NCI-H526 (cell line): ENCODE measurements around the gene KRT85.
"Not testable (repeated sequence)": the region's sequence is repeated elsewhere in the genome, so short reads cannot be mapped to it uniquely, and the experiment has no call there.

ENCODE experiments used
- DNase-seq, 2 experiments: peaks; one replicate each; lab custom pipeline; 2025; lab: John Stamatoyannopoulos, UW

Gene KRT85

DNA sequence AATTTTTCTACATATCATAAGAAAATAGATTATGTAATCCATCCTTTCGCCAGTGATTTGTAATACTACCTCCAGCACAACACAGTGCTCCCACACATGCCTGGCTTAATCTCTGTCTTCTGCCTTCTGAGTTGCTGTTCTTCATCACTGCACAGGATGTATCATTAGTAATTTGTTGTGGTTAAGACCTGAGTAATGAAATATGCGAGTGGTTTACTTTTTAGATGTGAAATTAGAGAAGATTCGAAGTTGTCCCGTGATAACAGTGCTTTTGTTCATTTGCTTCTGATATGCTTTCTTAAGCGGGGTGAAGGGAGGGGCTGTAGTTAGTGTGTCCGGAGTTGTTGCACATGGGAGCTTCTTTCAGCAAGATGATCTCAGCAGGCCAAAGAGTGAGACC lies 18.1 kb downstream of the KRT85 start:
- DNase-seq: no peak

DNA sequence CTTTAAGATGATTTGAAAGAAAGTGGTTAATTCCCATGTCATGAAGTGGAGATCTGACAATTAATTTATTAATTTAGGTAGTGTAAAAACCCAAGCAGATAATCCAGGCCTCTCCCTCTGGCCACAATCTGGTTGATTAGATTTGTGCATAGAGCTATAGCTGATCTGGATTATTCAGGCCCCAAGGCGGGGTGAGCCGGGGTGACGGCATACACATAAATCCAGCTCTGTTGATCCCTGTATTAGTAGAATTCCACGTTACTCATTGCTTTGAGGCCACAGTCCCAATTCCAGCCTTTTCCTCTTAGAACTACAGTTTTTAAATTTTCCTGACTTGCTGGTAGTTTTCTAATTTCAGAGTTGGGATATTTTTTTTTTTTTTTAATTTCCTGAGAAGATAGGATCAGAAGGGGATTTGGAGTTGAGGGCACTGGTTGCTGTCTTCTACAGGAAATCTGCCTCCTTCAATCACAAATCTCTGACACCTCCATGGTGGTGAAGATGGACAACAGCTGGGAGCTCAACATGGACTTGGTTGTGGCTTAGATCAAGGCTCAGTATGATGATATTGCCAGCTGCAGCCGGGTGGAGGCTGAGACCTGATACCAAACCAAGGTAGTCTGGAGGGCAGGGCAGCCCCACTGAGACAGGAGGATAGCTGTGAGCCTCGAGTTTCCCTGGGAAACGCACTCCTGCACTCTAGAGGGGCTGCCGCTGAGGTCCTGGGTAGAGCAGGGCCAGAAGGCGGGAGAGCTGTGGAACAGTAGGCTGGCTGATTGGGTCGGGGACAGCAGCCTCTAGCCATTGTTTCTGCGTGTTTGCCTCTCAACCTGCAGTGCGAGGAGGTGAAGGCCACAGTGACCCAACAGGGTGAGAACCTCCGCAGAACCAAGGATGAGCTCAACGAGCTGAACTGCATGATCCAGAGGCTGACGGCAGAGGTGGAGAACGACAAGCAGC lies 19.4 kb downstream of the KRT85 start:
- no peak for DNase-seq

DNA sequence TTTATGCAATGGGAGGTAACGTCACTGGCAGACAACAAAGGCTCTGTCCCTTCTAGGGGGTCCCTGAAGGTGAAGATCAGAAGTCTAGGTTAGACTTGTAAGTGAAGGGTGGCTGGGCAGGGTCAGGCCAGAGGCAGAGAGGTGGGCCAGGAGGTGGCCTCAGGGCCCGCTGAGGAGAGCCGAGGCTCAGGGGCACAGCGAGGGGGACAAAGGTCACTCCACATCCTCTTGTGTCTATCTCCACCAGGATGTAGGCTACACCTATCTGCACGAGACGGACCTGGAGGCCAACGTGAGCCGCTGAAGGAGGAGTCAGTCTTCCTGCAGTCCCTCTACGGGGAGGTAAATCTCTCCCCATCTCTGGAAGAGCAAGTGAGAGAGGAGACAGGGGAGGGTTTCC lies 20.3 kb downstream of the KRT85 start:
- no peak for DNase-seq

DNA sequence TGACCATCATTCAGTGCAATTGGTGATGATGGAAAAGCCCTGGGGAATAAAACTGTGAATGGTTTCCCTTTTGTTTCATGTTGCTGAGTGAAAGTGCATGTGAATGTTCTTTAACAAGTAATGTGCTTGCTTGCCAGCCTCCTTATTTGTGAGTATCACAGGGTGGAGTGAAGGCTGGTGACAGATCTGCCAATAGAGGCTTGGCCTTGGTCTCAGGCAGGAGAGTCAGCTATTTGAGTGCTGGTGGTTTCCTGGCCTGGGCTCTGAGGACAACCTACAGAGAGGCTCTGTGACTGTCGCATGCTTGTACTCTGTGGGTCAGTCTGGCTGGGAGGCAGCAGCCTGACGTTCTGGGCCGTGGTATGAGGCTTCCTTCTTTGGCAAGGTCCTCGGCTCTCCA lies 20.7 kb downstream of the KRT85 start:
- no peak for DNase-seq

DNA sequence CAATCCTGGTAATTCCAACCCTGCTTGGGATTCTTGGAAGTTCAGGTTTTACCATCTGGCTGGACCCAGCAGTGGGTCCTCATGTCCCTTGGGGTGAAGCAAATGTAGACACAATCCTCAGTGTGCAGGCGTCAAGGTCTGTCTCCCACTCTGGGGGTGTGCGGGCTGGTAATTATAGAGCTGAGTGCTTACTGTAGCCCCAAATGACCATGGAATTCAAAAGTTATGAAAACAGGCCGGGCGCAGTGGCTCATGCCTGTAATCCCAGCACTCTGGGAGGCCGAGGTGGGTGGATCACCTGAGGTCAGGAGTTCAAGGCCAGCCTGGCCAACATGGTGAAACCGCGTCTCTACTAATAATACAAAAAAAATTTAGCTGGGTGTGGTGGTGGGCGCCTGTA lies 22.2 kb downstream of the KRT85 start:
- not testable (repeated sequence) for DNase-seq

DNA sequence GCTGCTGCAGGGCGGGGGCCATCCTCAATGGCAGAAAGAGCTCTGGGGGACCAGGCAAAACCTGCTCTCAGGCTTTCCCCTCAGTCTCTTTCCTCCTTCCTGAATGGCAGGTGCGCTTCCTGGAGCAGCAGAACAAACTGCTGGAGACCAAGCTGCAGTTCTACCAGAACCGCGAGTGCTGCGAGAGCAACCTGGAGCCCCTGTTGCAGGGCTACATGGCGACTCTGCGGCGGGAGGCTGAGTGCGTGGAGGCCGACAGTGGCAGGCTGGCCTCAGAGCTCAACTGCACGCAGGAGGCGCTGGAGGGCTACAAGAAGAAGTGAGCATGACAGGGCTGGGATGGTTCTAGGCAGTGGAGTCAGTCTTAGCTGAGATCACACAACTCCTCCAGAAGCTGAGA lies 23.2 kb downstream of the KRT85 start:
- no peak for DNase-seq

DNA sequence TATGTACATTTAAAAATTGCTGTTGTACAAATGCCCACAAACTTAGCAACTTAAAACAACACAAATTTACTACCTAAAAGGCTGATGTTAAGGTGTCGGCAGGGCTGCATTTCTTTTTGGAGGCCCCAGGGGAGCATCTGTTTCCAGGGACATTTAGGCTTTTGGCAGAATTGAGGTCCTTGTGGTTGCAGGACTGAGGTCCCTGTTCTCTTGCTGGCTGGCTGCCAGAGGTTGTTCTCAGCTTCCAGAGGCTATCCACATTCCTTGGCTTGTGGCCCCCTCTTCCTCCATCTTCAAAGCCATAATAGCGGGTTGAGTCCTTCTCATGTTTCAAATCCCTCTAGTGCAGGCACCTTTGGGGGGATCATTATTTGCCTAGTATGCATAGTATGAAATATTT lies 23.7 kb downstream of the KRT85 start:
- no peak for DNase-seq

DNA sequence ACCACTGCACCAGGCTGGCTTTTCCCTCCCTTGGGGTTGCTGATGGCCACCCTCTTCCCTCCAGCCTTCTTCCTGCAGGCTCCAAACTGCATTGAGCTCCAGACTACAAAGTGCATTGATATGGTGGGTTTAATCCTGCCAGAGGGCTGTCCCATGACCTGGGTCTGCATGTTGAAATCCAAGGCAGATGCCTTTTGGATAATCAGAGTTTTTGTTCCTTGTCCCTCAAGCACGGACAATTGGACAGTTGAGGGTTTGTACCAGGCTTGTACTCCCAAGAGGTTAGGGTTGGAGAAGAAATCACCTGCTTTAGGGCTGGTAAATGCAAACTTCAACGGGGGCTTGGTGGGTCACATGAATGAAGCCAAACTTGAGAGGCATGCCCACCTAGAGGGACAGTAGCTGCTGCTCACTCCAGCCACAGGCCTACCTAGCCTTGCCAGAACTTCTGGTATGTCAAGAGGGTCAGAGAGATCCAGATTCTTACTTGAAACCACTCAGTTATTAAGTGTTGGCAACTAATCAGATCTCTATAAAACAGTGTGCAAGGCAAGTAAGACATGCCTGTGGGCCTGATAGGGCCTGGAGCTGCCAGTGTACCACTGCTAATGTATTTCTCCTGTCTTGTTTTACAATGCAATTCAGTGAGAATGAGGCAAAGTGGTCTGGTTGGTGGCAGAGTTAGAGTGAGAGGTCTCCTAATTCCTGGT lies 24.3 kb downstream of the KRT85 start:
- DNase-seq: no peak

DNA sequence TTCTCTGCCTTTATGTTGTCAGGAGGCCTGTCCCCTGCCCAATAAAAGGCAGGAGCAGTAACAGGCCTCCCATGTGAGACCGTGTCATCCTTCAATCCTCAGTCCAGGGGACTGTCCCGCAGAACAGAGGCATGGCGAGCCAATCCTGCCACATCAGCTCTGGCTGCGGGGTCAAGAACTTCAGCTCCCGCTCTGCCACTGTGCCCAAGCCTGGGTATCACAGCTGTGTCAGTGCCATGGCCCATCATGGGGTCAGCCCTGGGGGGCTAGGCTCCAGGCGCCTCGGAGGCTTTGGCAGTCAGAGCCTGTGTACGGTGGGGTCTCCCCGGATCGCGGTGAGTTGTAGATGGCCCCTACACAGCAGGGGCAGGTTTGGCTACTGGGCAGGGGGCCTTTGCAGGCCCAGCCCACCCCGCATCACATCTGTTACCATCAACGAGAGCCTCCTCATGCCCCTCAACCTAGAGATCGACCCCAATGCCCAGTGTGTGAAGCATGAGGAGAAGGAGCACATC lies 26.2 kb downstream of the KRT85 start:
- DNase-seq: no peak

DNA sequence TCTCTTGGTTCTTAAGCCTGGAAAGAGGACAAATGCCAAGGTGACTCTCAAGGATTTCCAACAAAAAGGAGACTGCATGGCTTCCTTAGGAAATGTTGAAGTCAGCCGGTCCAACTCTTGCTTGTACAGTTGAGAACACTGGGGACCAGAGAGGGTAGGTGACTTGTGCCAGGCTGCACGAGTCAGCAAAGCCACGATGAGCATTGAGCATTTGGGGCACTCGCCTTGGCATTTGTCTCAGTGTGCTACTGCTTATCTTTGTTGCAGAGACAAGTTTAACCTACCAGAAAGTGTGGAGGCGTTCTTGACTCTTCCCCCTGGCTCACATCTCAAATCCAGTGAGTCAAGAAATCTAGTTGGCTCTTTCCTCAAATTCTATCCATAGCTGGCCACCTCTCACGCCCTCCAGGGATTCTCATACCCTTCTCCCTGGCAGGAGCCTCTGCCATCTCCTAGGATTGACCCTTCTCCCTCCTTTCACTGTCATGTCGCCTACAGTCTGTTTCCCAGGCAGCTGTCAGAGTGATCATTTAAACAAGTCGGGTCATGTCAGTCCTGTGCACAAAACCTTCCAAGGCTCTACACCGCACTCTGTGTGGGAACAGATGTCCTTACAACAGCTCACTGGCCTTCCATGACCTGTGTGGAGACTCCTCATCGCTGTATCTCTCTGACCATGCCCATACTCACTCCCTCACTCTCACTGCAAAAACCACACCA lies 28.9 kb downstream of the KRT85 start:
- DNase-seq: no peak

DNA sequence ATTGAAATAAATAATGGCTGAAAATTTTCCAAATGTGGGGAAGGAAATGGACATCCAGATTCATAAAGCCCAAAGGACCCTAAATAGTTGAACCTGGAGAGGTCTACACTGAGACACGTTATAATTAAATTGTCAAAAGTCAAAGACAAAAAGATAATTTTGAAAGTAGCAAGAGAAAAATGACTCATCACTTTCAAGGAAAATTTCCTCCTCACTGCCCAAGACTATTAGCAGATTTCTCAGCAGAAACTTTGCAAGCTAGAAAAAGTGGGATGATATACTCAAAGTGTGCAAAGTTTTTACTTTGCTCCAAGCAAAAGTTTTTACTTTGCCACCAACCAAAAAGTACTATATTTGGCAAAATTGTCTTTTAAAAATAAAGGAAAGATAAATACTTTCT lies 30.2 kb downstream of the KRT85 start:
- no peak for DNase-seq

DNA sequence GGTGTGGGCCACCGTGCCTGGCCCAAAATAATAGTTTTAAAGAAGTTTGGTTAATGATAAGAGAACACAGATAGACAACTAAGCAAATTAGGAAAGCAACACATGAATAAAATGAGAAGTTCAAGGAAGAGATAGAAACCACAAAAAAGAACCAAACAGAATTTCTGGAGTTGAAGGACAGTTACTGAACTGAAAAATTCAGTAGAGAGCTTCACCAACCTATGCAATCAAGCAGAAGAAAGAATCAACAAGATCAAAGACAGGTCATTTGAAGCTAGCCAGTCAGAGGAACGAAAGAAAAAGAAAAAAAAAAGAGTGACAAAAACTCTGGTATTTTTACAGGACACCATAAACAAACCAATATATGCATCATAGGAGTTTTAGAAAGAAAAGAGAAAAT lies 30.6 kb downstream of the KRT85 start:
- no peak for DNase-seq

DNA sequence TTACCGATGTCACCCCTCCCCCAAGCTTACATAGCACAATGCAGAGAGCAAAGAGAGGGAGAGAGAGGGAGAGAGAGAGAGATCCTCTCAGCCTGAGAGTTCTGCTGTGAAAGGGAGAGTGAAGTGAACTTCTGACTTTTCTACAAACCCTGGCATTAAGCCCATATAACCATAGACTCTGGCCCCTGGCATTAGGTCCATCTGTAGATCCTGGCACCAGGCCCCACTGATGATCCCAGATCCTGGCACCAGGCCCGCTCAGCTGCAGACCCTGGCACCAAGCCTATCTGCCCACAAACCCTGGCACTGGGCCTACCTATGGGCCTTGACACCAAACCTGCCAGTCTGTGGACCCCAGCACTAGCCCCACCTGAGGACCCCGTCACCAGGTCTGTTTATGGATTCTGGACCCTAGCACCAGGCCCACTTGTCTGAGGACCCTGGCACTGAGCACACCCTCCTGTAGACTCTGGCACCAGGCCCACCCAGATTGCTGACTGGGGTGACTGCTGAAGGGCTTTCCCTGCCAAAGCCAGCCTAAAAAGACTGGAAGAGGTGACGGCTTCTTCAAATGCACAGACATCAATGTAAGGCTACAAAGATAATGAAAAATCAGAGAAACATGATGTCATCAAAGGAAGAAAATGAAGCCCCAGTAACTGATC lies 31.6 kb downstream of the KRT85 start:
- no peak for DNase-seq

DNA sequence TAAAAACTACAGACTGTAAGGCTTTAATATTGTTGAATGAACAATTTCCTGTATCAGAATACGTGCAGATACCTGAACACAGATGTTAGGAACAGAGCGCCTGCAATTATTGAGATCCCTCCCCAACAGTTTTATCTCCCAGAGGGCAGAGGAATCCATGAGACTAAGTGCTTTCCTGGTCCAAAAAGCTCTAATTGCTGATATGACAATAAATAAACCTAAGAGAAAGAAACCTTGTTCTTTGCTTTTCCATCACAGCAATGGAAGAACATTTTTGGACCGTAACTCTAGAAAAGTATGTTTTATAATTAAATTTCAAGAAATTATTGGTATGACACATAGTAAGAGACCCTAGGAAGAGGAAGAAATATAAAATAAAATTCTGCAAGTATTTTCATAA lies 33.1 kb downstream of the KRT85 start:
- DNase-seq: no peak

DNA sequence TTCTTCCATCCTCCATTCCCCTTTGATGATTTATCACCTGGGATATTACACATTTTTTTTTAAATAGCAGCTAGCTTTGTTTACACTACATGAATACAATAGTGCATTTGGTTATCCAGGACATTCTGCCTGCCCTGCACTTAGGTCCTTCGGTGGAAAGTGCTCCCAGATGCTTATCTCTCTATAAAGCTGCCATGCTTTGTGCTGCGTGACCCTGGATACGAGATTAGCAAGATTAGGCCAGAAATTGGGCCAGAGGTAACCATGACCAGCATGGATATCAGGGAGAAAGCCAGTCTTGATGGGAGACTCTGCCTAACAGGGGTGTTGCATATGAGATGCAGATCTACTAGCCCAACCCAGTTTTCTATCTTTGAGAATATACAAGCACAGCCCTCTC lies 34.0 kb downstream of the KRT85 start:
- DNase-seq: no peak

DNA sequence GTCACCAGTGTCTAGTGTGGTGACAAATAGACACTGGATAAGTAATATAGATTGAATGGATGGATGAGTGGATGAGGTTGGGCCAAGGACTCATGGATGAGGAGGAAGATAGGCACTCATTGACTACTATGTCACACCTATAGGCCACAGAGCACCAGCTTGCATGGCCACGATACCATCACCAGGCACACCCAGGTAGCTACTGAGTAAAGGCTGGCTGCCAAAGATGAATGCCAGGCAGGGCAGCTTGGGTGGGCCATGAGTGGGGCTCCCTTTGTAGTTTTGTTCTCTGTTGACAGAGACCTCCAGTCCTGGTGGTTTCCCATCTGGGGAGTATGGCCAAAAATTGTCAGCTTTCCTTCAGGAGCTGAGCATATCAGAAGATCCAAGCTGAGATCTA lies 34.9 kb downstream of the KRT85 start:
- DNase-seq: no peak

DNA sequence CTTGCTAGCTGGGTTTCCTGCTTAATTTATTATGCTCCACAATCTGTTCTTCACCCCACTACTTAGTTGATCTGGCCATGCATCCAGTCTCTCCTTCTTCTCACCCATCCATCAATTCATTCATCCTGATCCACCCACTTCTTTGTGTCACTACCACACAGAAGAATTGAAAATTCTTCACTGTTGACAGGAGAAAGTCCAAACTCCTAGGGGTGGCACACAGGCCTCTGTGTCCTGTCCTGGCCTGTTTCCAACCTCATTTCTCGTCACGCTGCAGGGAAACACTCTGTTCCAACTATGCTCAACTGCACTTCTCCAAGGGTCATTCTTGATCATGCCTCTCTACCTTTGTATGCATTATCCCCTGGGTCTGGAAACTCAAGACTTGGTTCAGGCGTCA lies 35.4 kb downstream of the KRT85 start:
- DNase-seq: no peak

DNA sequence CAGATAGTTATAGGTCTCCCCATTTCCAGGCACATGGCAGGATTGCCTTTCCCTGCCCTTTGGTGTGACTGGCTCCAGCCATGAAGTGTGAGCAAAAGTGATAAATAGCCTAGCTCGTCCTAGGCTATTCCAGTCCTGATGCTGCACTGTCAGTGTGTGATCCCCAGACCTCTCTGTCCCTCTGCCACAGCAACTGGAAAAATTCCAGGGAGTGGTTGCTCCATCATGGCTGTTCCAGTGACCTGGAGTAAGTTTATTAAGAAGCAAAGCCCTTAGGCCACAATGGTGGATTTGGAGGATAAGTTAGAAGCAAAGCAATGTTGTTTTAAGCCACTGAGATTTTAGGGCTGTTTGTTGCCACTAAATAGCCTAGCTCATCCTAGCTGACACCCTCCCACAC lies 36.2 kb downstream of the KRT85 start:
- no peak for DNase-seq

DNA sequence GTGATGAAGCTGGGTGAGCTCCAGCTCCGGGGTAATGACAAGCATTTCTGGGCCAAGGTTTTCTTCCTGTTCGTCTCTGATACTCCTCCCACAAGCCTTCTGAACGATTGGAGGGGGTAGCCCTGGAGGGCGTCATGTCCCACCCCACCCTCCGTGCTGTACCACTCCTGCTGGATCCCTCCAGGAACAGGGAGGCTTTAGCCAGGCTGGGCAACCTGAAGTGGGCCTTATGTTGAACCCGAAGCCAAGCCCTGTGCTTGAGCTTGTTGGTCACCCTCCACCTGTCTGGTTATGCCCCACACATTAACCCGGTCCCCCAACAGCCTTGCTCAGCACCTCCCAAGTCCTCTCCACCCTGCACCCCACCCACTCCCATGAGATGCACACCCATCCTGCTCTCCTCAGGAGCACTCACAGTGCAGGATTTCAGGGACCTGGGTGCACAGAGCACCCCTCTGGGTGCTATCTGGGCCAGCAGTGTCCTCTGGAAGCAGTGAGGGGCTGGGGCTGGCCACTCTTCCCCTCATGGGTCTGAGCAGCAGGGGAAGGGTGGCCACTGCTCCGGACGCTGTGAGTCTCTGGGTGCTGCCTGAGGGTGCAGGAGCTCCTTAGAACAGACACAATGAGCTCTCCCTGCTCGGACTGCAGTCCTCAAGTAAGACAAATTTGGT lies 39.3 kb downstream of the KRT85 start:
- no peak for DNase-seq

DNA sequence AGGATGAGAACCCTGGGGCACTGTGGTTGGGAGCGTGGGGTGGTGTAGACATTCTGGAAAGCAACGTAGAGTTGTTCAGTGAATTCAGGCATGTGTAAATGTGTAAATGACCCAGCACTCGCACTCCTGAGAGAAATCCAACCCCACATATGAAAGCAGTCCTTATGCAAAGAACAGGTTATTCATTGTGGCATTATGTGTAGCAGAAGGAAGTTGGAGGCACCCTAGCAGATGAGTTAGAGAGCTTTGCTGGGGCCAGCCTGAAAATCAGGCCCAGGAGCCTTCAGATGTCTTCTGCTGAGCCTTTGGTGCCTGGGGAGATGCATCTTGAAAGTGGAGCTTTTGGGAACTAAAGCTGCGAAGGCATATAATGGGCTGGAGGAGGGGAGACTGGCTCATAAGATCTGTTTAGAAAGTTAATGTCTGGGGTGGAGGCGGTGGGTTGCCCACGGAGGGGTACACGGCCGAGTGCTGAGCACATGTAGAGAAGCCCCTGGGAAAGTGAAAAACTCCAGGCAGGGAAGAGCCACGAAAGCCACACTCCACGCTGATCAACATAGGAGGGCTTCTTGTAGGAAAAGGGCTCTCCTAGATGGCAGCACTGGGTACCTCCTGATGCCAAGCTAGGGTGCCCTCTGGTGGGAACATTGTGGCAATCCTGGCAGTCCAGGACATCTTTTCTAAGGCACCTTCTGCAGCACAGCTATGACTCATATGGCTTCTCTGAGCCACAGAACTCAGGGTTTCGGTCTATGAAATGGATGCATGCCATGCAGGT lies 40.0 kb downstream of the KRT85 start:
- DNase-seq: peak; percentile 65 to 92

DNA sequence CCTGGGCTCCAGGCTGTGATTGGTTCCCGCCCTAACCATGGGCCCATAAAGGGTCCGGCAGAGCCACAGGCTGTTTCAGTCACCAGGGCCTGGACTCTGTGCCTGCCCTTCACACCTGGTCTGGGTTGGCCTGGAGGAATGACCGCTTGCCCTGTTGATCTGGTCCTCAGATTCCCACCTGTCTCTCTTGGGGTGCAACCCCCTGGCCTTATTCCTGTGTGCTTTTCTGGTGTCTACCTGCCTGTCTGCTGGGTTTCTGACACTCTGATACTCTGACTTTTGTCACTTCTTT lies 43.2 kb downstream of the KRT85 start:
- DNase-seq: no peak
